HepG2 (cell line): Measurements from ENCODE around the gene RAB42. TPM values are rescaled to one million over a fixed set of nuclear protein-coding genes. Genes with fewer than 3 reads are reported as not detected.

ENCODE experiments used
- FIP1L1 ChIP-seq: fragments of 200-400 bp; formaldehyde crosslinking; IDR thresholded peaks from 2 replicates; pipeline ENCODE4 v1.6.1; 2018; ENCODE audit warnings: low read depth, mild to moderate bottlenecking, low read length, moderate library complexity, borderline replicate concordance; ENCODE audit not compliant: insufficient read depth
- HCFC1 ChIP-seq: fragments of 150-350 bp; IDR thresholded peaks from 2 replicates; pipeline ENCODE4 v1.6.1; 2014; ENCODE audit warnings: low read depth, low read length
- NR1H2 ChIP-seq: sonication (generic); formaldehyde crosslinking; IDR thresholded peaks from 2 replicates; pipeline ENCODE4 v1.8.1; 2022; ENCODE audit warnings: low read depth, missing genetic modification reagents, borderline replicate concordance
- PHF20 ChIP-seq: sonication (generic); formaldehyde crosslinking; IDR thresholded peaks from 2 replicates; pipeline ENCODE4 v1.5.0; 2020; ENCODE audit warnings: mild to moderate bottlenecking, missing genetic modification reagents
- PHF5A ChIP-seq: IDR thresholded peaks from one replicate; pipeline ENCODE4 v1.6.1; 2018; ENCODE audit warnings: low read depth, missing genetic modification reagents; ENCODE audit not compliant: unreplicated experiment
- SP4 ChIP-seq: sonication (generic); formaldehyde crosslinking; IDR thresholded peaks from 2 replicates; pipeline ENCODE4 v1.8.1; 2023; ENCODE audit warnings: mild to moderate bottlenecking, missing genetic modification reagents
- SRSF9 ChIP-seq: fragments of 200-400 bp; formaldehyde crosslinking; IDR thresholded peaks from 2 replicates; pipeline ENCODE4 v1.6.1; 2018; ENCODE audit warnings: borderline replicate concordance, mild to moderate bottlenecking, low read depth, low read length; ENCODE audit not compliant: insufficient read depth, poor library complexity, severe bottlenecking
- TBX3 ChIP-seq: fragments of 450-650 bp; IDR thresholded peaks from 2 replicates; pipeline ENCODE4 v1.6.1; 2017; ENCODE audit warnings: antibody characterized with exemption, mild to moderate bottlenecking, inconsistent platforms, borderline replicate concordance
- TP53 ChIP-seq: sonication (generic); formaldehyde crosslinking; conservative IDR thresholded peaks from 2 replicates; pipeline ENCODE4 v1.4.0; 2020; ENCODE audit warnings: missing genetic modification reagents
- XBP1 ChIP-seq: sonication (generic); formaldehyde crosslinking; IDR thresholded peaks from 2 replicates; pipeline ENCODE4 v1.5.0; 2020; ENCODE audit warnings: missing genetic modification reagents
- ZFP62 ChIP-seq: sonication (generic); formaldehyde crosslinking; IDR thresholded peaks from 2 replicates; pipeline ENCODE4 v1.4.0; 2020; ENCODE audit warnings: missing genetic modification reagents
- ZFYVE20 ChIP-seq: sonication (generic); formaldehyde crosslinking; IDR thresholded peaks from 2 replicates; pipeline ENCODE4 v1.8.0; 2023; ENCODE audit warnings: low read depth, mild to moderate bottlenecking, moderate library complexity, missing genetic modification reagents, borderline replicate concordance
- ZNF629 ChIP-seq: sonication (generic); formaldehyde crosslinking; conservative IDR thresholded peaks from 2 replicates; pipeline ENCODE4 v1.5.0; 2020; ENCODE audit warnings: missing genetic modification reagents
- polyA plus RNA-seq, 8 experiments: library from polyadenylated mRNA; depleted of rRNA in 3 of 8; stranded (reverse) in 7 of 8; unstranded in 1 of 8; fragments of >200 nt; fragmentation: Illumina TruSeq in 4 of 8; extraction: Trizol in 4 of 8; gene quantifications; 2 replicates each; pipeline versions ENCODE4 v1.2.1 to v1.2.3, GENCODE V29; 2011 to 2016; ENCODE audit warnings: low read depth in 4 of 8, missing spikeins in 1 of 8, mixed read lengths in 1 of 8; ENCODE audit not compliant: insufficient read depth in 1 of 8
- total RNA-seq, 5 experiments: library from RNA; depleted of rRNA; stranded (reverse); fragments of >200 nt; fragmentation: Illumina TruSeq; extraction: Trizol; gene quantifications; 2 replicates each; pipeline ENCODE4 v1.2.3, GENCODE V29; 2016; ENCODE audit warnings: low read depth in 1 of 5
- TF ChIP-seq, protein P1 (sequence below): sonication (generic); formaldehyde crosslinking; IDR thresholded peaks from 2 replicates; pipeline ENCODE4 v1.4.0; 2020; ENCODE audit warnings: missing genetic modification reagents, borderline replicate concordance
- TF ChIP-seq, protein P2 (sequence below): sonication (generic); formaldehyde crosslinking; IDR thresholded peaks from 2 replicates; pipeline ENCODE4 v1.4.0; 2020; ENCODE audit warnings: mild to moderate bottlenecking, missing genetic modification reagents, borderline replicate concordance
- TF ChIP-seq, protein P3 (sequence below): sonication (generic); formaldehyde crosslinking; IDR thresholded peaks from 2 replicates; pipeline ENCODE4 v1.8.1; 2023; ENCODE audit warnings: mild to moderate bottlenecking, inconsistent platforms, moderate library complexity, missing genetic modification reagents, borderline replicate concordance
- TF ChIP-seq, protein P4 (sequence below): sonication (generic); formaldehyde crosslinking; IDR thresholded peaks from 2 replicates; pipeline ENCODE4 v1.4.0; 2020; ENCODE audit warnings: mild to moderate bottlenecking, missing genetic modification reagents
- TF ChIP-seq, protein P5 (sequence below): sonication (generic); formaldehyde crosslinking; IDR thresholded peaks from 2 replicates; pipeline ENCODE4 v1.4.0; 2020; ENCODE audit warnings: missing genetic modification reagents, mild to moderate bottlenecking, borderline replicate concordance

RAB42 gene
- total and polyA plus RNA-seq, 2 of the 13 experiments (the other 11 are each of a cell fraction or from before 2014, with no cell fraction given): 10.4 to 166 TPM

DNA sequence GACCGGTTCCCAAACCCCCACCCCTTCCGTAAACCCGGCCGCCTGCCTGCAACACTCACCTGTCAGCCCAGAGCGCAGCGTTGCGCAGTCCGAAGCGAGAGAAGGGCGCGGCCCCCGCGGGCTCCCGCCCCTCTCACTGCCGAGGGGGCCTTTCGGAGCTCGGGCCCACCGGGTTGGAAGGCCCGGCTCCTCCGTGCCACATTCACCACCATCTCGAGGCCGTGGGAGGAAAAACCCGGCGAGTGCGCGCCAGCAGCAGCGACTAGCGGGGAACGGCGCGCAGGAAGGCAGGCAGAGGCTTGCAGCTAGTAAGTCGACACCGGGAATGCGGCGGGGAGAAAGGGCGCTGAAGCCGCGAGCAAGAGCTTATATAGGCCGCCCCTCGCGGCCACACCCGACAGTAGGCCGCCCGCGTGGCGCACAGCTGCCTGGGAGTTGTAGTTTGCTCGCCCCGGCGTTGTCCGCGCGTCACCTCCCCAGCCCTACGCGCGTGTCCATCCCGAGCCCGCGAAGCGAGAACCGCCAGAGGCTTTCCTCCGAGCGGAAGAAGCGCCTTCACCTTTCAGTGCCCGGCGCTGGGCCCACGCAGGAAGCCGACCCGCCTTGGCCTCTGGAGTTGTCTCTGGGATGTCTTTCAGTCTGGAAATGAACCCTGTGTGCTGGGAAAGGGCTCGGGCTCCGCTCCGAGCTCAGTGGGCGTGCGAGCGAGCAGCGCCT lies 10.4 kb upstream of the RAB42 start (continued):
- TF ChIP-seq, protein P1, sequence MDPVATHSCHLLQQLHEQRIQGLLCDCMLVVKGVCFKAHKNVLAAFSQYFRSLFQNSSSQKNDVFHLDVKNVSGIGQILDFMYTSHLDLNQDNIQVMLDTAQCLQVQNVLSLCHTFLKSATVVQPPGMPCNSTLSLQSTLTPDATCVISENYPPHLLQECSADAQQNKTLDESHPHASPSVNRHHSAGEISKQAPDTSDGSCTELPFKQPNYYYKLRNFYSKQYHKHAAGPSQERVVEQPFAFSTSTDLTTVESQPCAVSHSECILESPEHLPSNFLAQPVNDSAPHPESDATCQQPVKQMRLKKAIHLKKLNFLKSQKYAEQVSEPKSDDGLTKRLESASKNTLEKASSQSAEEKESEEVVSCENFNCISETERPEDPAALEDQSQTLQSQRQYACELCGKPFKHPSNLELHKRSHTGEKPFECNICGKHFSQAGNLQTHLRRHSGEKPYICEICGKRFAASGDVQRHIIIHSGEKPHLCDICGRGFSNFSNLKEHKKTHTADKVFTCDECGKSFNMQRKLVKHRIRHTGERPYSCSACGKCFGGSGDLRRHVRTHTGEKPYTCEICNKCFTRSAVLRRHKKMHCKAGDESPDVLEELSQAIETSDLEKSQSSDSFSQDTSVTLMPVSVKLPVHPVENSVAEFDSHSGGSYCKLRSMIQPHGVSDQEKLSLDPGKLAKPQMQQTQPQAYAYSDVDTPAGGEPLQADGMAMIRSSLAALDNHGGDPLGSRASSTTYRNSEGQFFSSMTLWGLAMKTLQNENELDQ (CRISPR knock-in tag): 0 out of 2 replicates have a peak, but pooled peaks have one; percentile 12
- peak; percentile 92 for TF ChIP-seq HCFC1
- TF ChIP-seq ZFP62 (CRISPR knock-in tag): no peak
- peak; percentile 60 for TF ChIP-seq PHF20
- peak; percentile 37; the same call in 1 of the 2 replicates for TF ChIP-seq TBX3
- TF ChIP-seq, protein P2, sequence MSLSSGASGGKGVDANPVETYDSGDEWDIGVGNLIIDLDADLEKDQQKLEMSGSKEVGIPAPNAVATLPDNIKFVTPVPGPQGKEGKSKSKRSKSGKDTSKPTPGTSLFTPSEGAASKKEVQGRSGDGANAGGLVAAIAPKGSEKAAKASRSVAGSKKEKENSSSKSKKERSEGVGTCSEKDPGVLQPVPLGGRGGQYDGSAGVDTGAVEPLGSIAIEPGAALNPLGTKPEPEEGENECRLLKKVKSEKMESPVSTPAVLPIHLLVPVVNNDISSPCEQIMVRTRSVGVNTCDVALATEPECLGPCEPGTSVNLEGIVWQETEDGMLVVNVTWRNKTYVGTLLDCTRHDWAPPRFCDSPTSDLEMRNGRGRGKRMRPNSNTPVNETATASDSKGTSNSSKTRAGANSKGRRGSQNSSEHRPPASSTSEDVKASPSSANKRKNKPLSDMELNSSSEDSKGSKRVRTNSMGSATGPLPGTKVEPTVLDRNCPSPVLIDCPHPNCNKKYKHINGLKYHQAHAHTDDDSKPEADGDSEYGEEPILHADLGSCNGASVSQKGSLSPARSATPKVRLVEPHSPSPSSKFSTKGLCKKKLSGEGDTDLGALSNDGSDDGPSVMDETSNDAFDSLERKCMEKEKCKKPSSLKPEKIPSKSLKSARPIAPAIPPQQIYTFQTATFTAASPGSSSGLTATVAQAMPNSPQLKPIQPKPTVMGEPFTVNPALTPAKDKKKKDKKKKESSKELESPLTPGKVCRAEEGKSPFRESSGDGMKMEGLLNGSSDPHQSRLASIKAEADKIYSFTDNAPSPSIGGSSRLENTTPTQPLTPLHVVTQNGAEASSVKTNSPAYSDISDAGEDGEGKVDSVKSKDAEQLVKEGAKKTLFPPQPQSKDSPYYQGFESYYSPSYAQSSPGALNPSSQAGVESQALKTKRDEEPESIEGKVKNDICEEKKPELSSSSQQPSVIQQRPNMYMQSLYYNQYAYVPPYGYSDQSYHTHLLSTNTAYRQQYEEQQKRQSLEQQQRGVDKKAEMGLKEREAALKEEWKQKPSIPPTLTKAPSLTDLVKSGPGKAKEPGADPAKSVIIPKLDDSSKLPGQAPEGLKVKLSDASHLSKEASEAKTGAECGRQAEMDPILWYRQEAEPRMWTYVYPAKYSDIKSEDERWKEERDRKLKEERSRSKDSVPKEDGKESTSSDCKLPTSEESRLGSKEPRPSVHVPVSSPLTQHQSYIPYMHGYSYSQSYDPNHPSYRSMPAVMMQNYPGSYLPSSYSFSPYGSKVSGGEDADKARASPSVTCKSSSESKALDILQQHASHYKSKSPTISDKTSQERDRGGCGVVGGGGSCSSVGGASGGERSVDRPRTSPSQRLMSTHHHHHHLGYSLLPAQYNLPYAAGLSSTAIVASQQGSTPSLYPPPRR (CRISPR knock-in tag): no peak
- TF ChIP-seq ZNF629: peak; percentile 28; the same call in 1 of the 2 replicates
- peak; percentile 91 for TF ChIP-seq ZFYVE20
- TF ChIP-seq, protein P3, sequence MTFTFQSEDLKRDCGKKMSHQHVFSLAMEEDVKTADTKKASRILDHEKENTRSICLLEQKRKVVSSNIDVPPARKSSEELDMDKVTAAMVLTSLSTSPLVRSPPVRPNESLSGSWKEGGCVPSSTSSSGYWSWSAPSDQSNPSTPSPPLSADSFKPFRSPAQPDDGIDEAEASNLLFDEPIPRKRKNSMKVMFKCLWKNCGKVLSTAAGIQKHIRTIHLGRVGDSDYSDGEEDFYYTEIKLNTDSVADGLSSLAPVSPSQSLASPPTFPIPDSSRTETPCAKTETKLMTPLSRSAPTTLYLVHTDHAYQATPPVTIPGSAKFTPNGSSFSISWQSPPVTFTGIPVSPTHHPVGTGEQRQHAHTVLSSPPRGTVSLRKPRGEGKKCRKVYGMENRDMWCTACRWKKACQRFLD (CRISPR knock-in tag): peak; percentile 78; the same call in 1 of the 2 replicates
- TF ChIP-seq XBP1: peak; percentile 51
- TF ChIP-seq TP53 (CRISPR knock-in tag): peak; percentile 41; the same call in 1 of the 2 replicates
- TF ChIP-seq FIP1L1: peak; percentile 93; the same call in 1 of the 2 replicates
- peak; percentile 79; the same call in 1 of the 2 replicates for TF ChIP-seq NR1H2
- TF ChIP-seq PHF5A (CRISPR knock-in tag): no peak
- no peak for TF ChIP-seq SRSF9
- TF ChIP-seq, protein P4, sequence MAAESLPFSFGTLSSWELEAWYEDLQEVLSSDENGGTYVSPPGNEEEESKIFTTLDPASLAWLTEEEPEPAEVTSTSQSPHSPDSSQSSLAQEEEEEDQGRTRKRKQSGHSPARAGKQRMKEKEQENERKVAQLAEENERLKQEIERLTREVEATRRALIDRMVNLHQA: no peak
- TF ChIP-seq, protein P5, sequence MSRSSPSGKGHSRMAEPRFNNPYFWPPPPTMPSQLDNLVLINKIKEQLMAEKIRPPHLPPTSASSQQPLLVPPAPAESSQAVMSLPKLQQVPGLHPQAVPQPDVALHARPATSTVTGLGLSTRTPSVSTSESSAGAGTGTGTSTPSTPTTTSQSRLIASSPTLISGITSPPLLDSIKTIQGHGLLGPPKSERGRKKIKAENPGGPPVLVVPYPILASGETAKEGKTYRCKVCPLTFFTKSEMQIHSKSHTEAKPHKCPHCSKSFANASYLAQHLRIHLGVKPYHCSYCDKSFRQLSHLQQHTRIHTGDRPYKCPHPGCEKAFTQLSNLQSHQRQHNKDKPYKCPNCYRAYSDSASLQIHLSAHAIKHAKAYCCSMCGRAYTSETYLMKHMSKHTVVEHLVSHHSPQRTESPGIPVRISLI (CRISPR knock-in tag): peak; percentile 56; the same call in 1 of the 2 replicates
- TF ChIP-seq SP4 (CRISPR knock-in tag): peak; percentile 87
